ENCODE measurements around the gene CHD9NB.

GRCh38 chr16:53035176-53035942, 17.3 kb downstream of the CHD9NB start:
- no peak for TF ChIP-seq EP300 (IDR thresholded peaks at IDR 0.05)
- TF ChIP-seq, protein P1, sequence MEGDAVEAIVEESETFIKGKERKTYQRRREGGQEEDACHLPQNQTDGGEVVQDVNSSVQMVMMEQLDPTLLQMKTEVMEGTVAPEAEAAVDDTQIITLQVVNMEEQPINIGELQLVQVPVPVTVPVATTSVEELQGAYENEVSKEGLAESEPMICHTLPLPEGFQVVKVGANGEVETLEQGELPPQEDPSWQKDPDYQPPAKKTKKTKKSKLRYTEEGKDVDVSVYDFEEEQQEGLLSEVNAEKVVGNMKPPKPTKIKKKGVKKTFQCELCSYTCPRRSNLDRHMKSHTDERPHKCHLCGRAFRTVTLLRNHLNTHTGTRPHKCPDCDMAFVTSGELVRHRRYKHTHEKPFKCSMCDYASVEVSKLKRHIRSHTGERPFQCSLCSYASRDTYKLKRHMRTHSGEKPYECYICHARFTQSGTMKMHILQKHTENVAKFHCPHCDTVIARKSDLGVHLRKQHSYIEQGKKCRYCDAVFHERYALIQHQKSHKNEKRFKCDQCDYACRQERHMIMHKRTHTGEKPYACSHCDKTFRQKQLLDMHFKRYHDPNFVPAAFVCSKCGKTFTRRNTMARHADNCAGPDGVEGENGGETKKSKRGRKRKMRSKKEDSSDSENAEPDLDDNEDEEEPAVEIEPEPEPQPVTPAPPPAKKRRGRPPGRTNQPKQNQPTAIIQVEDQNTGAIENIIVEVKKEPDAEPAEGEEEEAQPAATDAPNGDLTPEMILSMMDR (IDR thresholded peaks at IDR 0.05) = no peak
- no peak for TF ChIP-seq POLR2AphosphoS5 (IDR thresholded peaks at IDR 0.05)
- no peak for TF ChIP-seq POLR2A (IDR thresholded peaks at IDR 0.05)
